PFSK-1 (cell line): ENCODE data around the gene ZNF2.
A peak's percentile ranks its signal among the peaks of the same experiment; 100 is the strongest.

Experiments
- FOXP2 ChIP-seq: optimal IDR thresholded peaks from 2 replicates; pipeline ENCODE3; 2011; ENCODE audit warnings: borderline replicate concordance, control low read depth, inconsistent platforms; ENCODE audit not compliant: insufficient read depth; ENCODE audit errors: extremely low read length, extremely low read depth
- POLR2AphosphoS5 ChIP-seq: IDR thresholded peaks from 2 replicates; pipeline ENCODE4 v1.6.1; 2012; ENCODE audit warnings: low read depth, mild to moderate bottlenecking, control low read depth, low read length, moderate library complexity
- REST ChIP-seq, 2 experiments: IDR thresholded peaks; 2 replicates each; pipeline versions ENCODE4 v1.6.1 to v1.8.0; 2011 to 2012; ENCODE audit warnings: low read depth in 2 of 2, low read length in 2 of 2, control low read depth in 1 of 2, inconsistent platforms in 1 of 2, mild to moderate bottlenecking in 1 of 2, moderate library complexity in 1 of 2; ENCODE audit not compliant: insufficient read depth in 1 of 2
- SIN3A ChIP-seq: IDR thresholded peaks from 2 replicates; pipeline ENCODE4 v1.6.1; 2012; ENCODE audit warnings: mild to moderate bottlenecking, low read length, moderate library complexity, borderline replicate concordance; ENCODE audit not compliant: insufficient read depth
- TAF1 ChIP-seq: IDR thresholded peaks from 2 replicates; pipeline ENCODE4 v1.6.1; 2012; ENCODE audit warnings: low read length, control low read depth, borderline replicate concordance; ENCODE audit not compliant: insufficient read depth

ZNF2 gene

GRCh38 chr2:95203911-95204310 is 38.3 kb downstream of the ZNF2 start:
- TF ChIP-seq TAF1 (no peak), SIN3A (no peak), REST (IDR thresholded peaks at IDR 0.05; ENCODE audit: insufficient read depth in 1 of 2, low read depth in 2 of 2, low read length in 2 of 2) (no peak), FOXP2 (no peak), POLR2AphosphoS5 (no peak)

- TF ChIP-seq REST (IDR thresholded peaks at IDR 0.05; ENCODE audit: insufficient read depth in 1 of 2, low read depth in 2 of 2, low read length in 2 of 2) = no peak
- no peak for TF ChIP-seq POLR2AphosphoS5
- TF ChIP-seq FOXP2 = no peak
- no peak for TF ChIP-seq TAF1
- no peak for TF ChIP-seq SIN3A
Measured at GRCh38 chr2:95204396-95204795, 38.8 kb downstream of the ZNF2 start.

- TF ChIP-seq REST (IDR thresholded peaks at IDR 0.05; ENCODE audit: insufficient read depth in 1 of 2, low read depth in 2 of 2, low read length in 2 of 2) = no peak
- no peak for TF ChIP-seq SIN3A
- TF ChIP-seq FOXP2 = no peak
- no peak for TF ChIP-seq TAF1
- TF ChIP-seq POLR2AphosphoS5 = no peak
Measured at GRCh38 chr2:95206096-95206495, 40.5 kb downstream of the ZNF2 start.

- TF ChIP-seq SIN3A = no peak
- TF ChIP-seq FOXP2 = peak; percentile 90
- peak; percentile 13; the same call in 1 of the 2 replicates for TF ChIP-seq TAF1
- TF ChIP-seq REST (IDR thresholded peaks at IDR 0.05; ENCODE audit: insufficient read depth in 1 of 2, low read depth in 2 of 2, low read length in 2 of 2) = 0 out of 4 replicates have a peak, but pooled peaks of 1 of the 2 experiments have one; percentile 42
- TF ChIP-seq POLR2AphosphoS5 = peak; percentile 72; the same call in 1 of the 2 replicates
Measured at GRCh38 chr2:95207111-95207961, 41.7 kb downstream of the ZNF2 start, which contains the start of gene ZNF892. ZNF892 (plus strand) TSS chr2:95207521; CDS start chr2:95207816, 295 bp downstream.

GRCh38 chr2:95208106-95208505 is 42.5 kb downstream of the ZNF2 start:
- no peak for TF ChIP-seq POLR2AphosphoS5
- no peak for TF ChIP-seq SIN3A
- no peak for TF ChIP-seq REST (IDR thresholded peaks at IDR 0.05; ENCODE audit: insufficient read depth in 1 of 2, low read depth in 2 of 2, low read length in 2 of 2)
